GM21717 (cell line): ENCODE data around the gene PDGFD.
A peak's percentile ranks its signal among the peaks of the same experiment; 100 is the strongest.

Experiments used
- ATAC-seq: cut with Tn5 transposase; IDR thresholded peaks from one replicate; pipeline ENCODE4 v1.9.1; 2021; ENCODE audit warnings: mild to moderate bottlenecking, moderate library complexity; ENCODE audit not compliant: unreplicated experiment

Gene PDGFD

DNA sequence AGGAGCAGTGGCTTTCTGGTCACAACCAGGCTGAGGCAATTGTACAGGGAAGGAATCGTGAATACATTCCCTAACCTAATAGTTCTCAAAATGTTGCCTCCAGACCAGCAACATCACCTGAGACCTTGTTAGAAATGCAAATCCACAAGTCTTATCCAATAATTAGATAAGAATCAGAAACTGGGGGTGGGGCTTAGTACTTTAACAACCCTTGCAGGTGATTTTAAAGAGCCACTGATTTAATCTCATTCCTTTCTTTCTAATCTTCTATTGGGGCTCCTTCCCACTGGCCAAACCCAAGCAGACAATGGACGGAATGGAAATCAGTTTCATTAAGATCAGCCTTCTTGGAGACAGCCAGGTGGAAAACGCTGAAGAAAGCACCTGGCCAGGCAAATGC lies 269.9 kb downstream of the PDGFD start:
- no peak for ATAC-seq

DNA sequence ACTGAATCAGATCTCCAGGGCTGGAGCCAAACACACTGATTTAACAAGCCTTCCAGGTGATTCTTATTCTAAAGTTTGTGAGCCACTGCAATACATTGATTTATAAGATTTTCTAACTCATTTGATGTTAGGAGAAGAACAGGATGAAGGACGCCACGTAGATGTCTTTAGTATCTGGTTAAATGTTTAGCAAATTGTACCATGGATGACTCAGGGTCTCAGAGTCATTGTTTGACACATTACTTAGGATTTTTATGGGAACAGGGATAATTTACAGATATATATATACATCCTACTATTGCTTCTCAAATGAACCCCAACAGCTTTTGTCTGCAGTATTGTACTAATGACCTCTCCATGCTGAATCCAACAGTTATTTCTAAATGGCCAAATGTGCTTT lies 270.6 kb downstream of the PDGFD start:
- no peak for ATAC-seq

DNA sequence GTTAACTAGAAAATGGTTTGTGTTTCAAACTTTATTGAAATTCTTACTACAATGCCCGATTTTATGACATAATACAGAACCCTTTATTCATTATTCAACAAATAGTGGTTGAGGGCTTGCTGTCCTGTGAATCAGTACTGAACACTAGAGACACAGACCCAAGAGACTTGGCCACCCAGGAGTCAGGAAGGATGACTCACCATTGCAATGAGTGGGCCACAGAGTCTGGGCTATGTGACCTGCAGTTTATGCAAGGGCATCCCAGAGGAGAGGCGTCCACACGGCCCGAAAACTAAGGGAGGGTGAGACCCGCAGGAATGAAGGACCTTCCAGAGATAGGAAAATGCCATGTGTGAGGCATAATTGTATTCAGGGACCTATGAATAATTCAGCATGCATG lies 271.3 kb downstream of the PDGFD start:
- ATAC-seq: no peak

DNA sequence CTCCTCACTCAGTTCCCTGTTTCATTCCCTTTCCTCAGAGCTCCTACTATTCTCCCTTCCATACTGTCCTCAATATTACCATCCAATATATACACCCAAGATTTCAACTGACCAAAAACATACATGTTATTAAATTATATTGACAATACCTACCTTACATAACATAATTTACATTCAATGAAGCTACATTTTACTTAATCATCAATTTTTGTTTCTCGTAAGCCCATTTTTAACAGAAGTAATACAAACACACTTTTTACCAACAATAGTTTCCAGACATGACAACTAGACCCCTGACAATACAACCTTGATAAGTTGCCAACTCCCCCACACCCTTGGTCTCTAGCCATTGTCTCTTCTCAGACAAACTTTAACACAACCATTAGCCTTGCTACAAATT lies 273.3 kb downstream of the PDGFD start:
- ATAC-seq: no peak

DNA sequence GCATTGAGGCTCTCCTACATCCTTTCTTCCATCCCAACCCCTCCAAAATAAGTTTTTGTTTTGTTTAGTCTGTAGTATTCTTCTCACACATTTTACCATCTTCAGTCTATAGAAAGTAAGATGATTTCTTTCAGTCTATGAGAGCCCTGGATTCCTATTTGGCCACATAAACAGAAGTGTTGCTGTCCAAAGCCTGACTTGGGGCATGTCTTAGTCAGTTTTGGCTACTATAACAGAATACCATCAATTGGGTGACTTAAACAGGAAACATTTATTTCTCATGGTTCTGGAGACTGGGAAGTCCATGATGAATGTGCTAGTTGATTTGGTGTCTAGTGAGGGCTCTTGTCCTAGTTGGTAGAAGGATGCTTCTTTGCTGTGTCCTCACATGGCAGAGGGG lies 274.3 kb downstream of the PDGFD start:
- no peak for ATAC-seq

DNA sequence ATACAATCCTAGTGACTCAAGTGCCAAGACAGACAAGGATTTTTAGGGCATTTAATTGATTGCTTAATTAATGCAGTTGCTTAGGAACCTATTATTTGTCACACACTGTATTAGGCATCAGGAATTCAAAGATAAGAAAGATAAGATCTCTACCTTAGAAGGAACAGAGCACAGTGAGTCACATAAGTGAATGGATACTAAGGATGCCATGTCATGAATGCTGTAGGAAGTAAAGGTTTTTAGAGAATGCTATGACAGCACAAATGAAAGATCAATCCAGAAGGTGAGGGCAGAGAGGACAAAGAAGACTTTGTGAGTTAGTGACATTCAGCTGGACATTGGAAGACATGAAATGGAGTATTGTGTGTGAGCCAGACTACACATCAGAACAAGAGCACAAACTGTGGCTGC lies 275.4 kb downstream of the PDGFD start:
- no peak for ATAC-seq

DNA sequence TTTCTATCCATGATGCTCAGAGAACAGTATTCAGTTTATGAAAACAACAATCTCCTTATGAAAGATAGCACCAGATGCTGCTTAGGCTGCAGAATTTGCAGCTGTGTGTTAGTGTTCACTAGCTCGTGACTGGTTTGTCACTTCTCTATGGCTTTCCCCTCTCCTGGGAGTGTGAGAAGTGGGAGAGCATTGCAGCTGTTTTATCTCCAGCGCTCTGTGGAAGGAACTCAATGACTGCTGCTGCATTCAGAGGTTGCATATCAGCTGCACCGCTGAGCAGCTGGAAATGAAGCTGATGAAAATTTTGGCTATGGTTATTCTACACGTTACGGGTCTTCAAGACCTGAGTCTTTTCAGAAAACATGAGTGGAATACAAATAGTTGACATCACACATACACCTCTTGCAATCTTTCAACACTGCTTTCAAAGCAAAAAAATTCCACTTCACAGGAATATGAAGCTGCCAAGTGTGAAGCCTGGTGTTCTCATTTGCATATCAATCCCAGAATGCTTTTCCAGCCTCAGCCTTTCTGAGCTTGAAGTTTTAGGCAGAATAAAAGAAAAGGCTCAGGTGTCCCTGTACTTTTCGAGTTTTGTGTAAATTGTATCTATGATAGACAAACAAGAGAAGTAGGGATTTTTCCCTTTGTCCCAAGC lies 276.8 kb downstream of the PDGFD start:
- ATAC-seq: no peak

DNA sequence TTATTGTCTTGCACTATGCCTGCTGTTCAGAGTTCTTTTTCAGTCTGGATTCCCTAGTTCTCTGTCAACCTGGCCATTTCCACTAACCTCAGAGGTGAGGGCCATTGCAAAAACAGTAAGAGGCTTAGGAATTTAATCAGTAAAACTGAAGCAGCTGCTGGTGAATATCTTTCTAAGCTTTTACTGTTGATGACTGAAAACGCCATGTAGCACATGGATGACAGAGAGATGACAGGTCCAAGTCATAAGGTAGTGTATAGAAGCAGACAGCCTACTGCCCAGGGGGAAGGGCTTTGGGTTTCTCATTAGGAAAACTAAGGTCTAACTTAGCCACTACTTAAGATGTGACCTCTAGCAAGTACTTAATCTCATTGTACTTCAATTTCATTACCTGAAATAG lies 280.1 kb downstream of the PDGFD start:
- ATAC-seq: no peak

DNA sequence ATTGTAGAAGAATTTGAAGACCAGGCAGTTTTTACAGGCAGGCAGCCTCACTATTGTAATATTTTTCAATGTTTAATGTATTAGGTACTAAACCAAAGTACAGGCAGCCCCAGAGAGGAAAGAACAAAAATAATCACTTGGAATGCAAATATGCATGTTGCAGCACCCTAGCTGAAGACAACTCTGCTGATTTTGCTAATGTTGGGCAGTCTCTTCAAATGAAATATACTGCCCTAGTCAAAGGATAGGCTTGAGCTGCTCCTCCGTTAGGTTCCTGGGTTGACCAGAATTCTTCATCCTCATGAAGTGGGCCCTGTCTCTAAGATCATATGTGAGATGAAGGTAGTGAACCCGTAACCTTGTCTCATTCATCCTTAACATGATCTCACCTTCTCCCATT lies 280.7 kb downstream of the PDGFD start:
- no peak for ATAC-seq

DNA sequence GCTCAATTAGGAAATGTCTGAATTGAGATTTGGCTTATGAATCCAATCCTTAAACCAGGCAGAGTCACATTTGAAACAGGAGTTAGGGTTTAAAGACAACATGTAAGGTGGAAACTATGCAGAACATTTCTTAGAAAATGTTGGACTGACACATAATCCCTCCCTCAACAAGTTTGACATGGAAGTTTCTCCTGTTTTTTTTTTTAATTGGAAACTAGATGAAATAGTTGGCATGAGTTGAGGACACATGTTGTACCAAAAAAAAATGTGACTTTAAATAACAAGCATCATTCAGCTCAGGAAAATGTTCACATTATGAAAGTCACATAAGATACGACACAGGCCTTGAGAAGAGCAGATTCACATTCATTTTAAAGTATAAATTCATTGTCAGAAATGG lies 282.4 kb downstream of the PDGFD start:
- ATAC-seq: no peak

DNA sequence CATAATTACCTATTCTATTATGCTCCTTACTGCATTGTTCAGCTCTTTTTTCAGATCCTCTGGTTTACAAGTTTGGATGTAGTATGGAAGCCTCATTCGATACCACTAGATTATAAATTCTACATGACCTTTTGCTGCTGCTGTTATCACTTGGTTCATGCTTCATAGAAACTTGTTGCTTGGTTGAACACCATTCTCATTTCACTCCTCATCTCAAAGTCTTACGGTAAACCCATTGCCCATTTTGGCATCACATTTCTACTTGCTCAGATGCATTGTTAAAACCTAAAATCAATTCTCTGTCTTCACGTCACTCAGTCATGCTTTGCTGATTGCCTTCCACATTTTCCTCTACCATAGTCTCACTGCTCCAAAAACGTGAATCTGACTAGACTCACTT lies 283.0 kb downstream of the PDGFD start:
- no peak for ATAC-seq

DNA sequence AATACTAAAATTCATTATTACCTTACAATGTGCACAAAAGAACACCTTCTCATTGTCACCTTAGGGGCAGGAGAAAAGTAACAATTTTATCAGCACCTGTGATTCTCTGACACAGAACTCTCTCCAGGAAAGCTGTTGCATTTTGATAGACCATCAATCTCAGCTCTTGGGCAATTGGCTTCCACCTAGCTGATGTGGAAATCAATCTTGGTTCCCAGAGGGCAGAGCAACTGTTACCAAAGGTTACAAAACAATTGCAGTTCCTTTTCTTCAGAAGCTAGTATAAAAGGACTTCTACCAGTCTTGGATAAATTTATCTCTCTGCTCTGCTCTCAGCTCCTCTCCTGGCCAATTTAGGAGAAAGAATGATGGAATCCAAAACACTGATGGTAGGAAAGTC lies 285.3 kb downstream of the PDGFD start:
- no peak for ATAC-seq

DNA sequence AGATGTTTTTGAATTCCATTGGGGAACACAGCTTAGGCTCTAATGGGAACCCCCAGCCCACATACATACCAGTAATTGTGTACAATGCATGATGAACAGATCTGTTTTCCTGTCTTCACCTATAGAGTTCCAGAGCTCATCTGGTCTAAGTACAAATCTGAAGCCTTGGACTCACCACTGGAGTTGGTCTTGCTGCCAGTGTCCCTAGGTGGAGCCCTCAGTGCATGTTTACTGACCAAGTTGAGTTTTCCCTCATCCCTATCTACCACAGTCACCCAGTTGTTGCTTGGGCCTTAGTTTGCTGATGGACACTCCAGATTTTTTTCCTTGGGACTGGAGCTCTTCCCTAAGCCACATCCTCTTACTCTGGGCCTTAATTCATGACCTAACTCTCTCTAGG lies 286.7 kb downstream of the PDGFD start:
- ATAC-seq: no peak

DNA sequence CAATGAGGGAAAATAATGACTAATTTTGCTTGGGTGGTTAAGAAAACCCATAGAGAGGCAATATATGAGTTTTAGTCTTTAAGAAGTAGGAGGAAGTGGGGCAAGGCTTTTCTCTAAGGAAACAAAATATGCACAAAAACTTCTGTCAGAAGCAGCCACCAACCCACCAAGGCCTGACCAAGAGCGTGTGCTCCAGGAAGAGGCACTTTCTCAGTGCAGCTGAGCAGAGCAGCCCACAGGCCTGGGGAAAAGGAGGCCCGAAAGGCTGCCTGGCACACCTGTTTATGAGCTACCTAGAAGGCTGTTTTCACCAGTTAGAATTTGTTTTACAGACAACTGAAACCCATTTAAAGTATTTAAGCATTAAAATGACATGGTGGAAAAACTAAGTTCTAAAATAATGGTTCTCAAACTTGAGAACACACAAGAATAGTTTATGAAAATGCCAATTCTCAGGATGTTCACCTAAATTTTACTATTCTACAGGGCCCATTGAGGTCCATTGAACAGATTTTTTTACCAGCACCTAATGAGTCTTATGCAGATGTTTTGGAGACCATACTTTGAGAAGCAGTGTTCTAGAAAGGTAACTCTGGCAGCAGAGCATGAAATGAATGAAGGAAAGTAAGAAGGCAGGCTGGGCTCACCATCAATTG lies 288.0 kb downstream of the PDGFD start:
- ATAC-seq: peak; percentile 92

DNA sequence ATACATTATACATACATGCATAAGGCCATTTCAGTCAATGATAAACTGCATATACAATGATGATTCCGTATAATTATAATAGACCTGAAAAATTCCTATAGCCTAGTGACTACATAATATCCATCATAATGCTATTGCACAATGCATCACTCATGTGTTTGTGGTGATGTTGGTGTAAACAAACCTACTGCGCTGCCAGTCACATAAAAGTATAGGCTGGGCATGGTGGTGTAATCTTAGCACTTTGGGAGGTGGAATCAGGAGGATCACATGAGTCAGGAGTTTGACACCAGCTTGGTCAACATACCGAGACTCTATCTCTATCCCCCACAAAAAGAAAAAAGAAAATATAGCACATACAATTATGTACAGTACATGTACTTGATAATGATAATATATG lies 291.2 kb downstream of the PDGFD start:
- no peak for ATAC-seq

DNA sequence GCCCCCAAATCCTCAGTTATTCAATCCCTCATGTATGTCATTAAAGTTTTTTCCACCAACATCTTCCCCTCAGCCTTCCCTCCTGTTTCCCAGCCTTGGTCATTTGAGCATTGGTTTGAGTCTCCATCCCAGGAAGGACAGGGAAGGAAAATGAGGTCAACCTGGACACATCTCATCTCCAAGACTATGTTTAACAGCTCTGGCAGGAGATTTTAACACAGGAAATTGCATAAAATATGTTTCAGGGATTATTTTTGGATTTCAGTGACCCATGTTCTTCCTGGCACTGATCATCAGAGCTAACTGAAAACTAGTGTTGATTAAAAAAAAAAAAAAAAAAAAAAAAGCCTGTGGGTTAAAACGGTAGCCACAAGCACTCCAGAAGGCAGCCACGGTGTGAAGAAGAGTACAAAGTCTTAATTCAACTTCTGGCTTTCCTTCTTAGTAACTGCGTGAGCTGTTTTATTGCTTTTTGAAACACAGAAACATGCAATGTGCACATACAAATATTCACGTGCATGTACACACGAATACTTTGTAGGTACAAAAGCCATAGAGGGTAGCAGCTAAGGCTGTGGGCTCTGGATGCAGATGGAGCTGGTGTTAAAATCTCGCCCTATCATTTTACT lies 291.9 kb downstream of the PDGFD start:
- no peak for ATAC-seq

DNA sequence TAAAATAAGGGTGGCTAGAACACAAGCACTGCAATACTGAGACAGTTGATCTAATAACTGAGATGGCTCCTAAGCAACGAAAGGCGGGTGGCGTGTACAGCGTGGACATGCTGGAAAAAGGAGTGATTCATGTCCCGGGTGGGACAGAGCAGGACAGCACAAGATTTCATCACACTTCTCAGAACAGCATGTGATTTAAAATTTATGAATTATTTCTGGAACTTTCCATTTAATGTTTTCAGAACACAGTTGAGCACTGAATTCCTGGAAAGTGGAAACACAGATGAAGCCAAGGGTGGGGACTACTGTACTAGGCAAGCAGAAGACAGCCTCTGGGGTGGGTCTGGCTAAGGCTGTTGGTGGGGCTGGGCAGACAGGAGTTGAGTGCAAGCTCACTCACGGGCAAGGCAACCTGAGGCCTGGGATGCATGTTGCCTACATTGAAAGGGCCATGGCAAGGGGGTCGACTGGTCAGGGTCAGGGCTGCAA lies 293.1 kb downstream of the PDGFD start:
- ATAC-seq: no peak

DNA sequence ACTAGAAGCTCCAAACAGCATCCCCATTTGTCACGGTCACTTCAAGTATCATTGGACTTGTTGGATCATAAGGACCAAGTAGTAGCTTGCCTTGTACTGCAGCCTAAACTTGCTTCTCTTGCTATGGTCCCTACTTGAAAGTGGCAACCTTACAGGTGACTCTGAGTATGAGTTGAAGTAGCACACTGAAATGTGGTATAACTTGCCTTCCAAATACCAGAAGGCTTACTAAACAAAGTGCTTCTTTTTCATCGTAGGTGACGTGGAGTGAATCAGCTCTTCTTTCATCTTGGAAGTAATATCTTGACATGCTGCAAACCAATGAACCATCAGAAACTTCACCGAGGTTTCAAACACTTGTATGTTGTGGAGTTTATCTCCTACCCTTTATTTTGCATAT lies 296.5 kb downstream of the PDGFD start:
- no peak for ATAC-seq

DNA sequence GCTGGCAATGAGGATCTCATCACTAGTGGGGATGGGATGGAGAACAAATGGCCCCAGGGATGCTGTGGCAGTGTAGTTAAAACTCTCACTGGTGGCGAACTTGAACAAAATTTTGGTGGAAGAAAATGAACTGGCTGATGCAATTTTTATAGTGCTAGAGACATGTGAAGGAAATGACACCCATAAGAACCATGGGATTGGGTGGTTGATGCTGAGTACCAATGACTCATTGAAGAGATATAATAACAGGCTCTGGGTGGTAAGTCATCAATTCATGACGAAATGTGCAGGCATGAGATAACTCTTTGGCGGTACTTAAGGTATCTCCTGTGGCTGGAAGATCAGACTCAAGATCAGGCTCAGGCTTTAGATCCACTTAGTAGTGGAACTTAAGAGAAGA lies 300.4 kb downstream of the PDGFD start:
- ATAC-seq: no peak

DNA sequence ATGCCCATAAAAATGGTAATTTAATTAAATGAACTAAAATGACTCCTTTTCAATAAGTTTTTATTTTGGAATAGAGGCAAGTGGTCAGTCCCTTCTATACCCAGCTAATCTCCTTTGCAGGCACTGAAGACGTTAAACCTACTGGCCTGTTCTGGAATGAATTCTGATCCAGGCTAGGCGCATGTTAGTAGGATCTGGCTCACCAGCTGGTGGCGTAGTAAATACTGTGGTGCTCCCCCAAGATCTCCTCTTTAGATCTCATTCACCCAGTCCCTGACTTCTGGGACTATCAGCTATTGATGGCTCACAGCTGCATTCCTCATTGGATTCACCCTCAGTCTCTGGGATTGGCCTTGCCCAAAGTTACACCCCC lies 301.2 kb downstream of the PDGFD start:
- no peak for ATAC-seq

DNA sequence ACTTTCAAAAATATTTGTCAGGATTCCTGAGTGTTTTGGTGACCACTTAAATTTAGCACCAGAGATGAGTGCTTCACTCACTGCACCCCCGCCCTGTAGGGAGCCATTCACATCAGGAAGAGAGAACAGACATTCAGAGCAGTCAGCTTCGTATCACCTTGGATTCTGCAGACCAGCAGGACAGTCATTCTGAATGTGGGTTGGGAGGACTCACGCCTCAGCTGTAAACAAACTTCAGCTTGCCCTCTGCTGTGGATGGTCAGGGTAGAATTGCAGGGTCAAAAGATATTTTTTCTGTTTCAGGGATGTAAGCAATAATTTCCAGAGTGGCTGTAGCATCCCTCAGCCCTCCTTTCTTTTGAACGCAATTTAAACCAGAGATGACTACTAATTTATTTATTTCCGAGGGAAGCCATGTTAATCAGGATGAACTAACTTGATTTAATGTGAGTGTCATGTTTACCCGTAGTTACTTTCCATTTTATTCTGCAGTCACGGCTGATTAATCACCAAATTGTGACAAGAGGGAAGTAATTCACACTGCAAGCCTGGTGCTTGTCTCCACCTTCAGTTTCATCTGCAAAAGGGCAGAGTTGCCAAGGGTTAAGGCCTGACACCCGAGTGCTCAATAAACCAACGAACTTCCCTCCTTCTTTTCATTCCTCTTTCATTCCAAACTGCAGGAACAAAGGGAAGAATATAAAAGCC lies 301.7 kb downstream of the PDGFD start:
- peak; percentile 90 for ATAC-seq
